ENCODE data around the gene STK25.
"Not testable (repeated sequence)": the region's sequence is repeated elsewhere in the genome, so short reads cannot be mapped to it uniquely, and the experiment has no call there.

STK25 gene

GRCh38 chr2:241506793-241507429 lies 1.5 kb downstream of the STK25 start:
- DNase-seq (ENCODE audit: low read depth) = no peak
- H3K4me3 ChIP-seq (ENCODE audit: low read length) = peak overlapping the region; percentile 80

GRCh38 chr2:241506317-241506716 lies 2.1 kb downstream of the STK25 start:
- DNase-seq (ENCODE audit: low read depth); H3K4me3 ChIP-seq (ENCODE audit: low read length): not testable (repeated sequence)

More at GRCh38 chr2:241506793-241507429, 1.5 kb downstream of the STK25 start:
- no peak for TF ChIP-seq CTCF (conservative IDR thresholded peaks at IDR 0.05; ENCODE audit: low read length)

GRCh38 chr2:241505781-241506201 lies 2.6 kb downstream of the STK25 start:
- no peak overlapping the region for H3K4me3 ChIP-seq (ENCODE audit: low read length)
- TF ChIP-seq CTCF (conservative IDR thresholded peaks at IDR 0.05; ENCODE audit: low read length) = no peak
- no peak for DNase-seq (ENCODE audit: low read depth)

- TF ChIP-seq CTCF (conservative IDR thresholded peaks at IDR 0.05; ENCODE audit: low read length) = no peak
- H3K4me3 ChIP-seq (ENCODE audit: low read length) = no peak overlapping the region
- no peak for DNase-seq (ENCODE audit: low read depth)
These were observed 3.2 kb downstream of the STK25 start for GRCh38 chr2:241505086-241505780.

- DNase-seq (ENCODE audit: low read depth) = no peak
- H3K4me3 ChIP-seq (ENCODE audit: low read length) = no peak overlapping the region
- TF ChIP-seq CTCF (conservative IDR thresholded peaks at IDR 0.05; ENCODE audit: low read length) = no peak
These were observed 4.5 kb downstream of the STK25 start for GRCh38 chr2:241503776-241504392.

- no peak for TF ChIP-seq CTCF (conservative IDR thresholded peaks at IDR 0.05; ENCODE audit: low read length)
- no peak for DNase-seq (ENCODE audit: low read depth)
- no peak overlapping the region for H3K4me3 ChIP-seq (ENCODE audit: low read length)
These were observed 6.1 kb downstream of the STK25 start for GRCh38 chr2:241502281-241502680.

- no peak for TF ChIP-seq CTCF (conservative IDR thresholded peaks at IDR 0.05; ENCODE audit: low read length)
- H3K4me3 ChIP-seq (ENCODE audit: low read length) = no peak overlapping the region
- DNase-seq (ENCODE audit: low read depth) = no peak
These were observed 6.8 kb downstream of the STK25 start for GRCh38 chr2:241501551-241501950.
